ENCODE measurements around the gene PGAP2.
"Not testable (repeated sequence)": the region's sequence is repeated elsewhere in the genome, so short reads cannot be mapped to it uniquely, and the experiment has no call there.

Gene PGAP2

DNA sequence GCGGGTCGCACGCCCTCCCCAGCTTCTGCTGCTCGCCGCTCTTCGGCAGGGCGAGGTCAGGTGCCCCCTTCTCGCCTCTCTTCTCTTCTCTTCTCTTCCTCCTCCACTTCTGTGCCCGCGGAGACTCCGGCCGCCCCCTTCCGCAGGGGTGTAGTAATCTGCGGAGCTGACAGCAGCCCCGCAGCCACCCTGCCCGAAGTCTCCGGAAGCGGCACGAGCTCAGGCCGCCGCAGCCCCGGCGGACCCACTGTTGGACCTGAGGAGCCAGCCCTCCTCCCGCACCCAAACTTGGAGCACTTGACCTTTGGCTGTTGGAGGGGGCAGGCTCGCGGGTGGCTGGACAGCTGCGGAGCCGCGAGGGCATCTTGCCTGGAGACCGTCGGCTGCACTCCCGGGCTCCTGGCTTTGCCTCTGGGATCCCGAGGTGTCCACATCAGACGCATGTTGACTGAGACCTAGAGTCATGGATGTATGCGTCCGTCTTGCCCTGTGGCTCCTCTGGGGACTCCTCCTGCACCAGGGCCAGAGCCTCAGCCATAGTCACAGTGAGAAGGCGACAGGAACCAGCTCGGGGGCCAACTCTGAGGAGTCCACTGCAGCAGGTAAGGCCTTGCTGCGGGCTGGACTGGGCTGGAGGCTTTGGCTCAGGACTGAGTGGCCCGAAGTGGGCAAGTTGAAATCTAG, 47.6 kb downstream of the PGAP2 start:
- DNase-seq (ENCODE audit: low read depth): no peak

DNA sequence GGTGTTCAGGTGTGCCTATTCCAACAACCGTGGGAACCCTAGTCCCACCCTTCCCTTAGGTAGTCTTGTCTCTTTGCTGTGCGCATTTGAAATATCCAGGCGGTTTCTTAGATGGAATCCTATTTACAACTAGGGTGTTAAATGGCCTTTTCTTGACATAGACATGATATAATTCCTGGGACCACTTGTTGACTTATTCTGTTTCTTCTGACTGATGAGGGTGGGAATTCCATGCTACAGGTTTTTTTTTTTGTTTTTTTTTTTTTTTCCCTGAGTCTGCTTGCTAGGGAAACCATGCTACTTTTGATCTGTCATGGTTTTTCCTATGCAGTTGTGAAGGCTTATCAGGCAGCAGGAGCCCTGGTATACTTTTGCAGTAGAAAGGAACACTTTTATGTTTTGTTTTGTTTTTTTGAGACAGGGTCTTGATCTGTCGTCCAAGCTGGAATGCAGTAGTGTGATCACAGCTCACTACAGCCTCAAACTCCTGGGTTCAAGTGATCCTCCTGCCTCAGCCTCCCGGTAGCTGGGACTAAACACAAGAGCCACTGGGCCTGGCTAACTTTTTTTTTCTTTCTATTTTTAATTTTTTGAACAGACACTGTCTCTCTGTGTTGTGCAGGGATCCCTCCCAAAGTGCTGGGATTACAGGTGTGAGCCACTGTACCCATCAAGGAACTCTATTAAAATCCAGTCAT, 48.6 kb downstream of the PGAP2 start:
- no peak for DNase-seq (ENCODE audit: low read depth)

DNA sequence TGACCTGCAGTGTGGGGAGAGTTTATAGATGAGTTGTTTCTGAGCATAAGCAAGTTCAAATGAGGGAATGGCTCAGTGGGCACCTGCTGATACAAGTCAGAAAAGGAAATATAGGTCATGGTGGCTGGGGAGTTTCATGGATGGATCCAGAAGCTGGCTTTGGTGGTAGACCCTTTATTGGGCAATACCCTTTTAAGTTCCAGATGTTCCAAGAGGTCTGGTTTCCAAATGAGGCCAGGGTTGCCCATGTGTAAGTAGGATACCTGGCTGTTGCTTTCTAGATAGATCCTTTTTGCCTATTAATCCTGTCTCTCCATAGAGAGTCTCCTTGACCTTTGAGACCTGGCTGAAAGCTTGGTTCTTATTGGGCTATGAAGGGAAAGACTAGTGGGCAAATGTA, 49.3 kb downstream of the PGAP2 start:
- DNase-seq (ENCODE audit: low read depth): no peak

DNA sequence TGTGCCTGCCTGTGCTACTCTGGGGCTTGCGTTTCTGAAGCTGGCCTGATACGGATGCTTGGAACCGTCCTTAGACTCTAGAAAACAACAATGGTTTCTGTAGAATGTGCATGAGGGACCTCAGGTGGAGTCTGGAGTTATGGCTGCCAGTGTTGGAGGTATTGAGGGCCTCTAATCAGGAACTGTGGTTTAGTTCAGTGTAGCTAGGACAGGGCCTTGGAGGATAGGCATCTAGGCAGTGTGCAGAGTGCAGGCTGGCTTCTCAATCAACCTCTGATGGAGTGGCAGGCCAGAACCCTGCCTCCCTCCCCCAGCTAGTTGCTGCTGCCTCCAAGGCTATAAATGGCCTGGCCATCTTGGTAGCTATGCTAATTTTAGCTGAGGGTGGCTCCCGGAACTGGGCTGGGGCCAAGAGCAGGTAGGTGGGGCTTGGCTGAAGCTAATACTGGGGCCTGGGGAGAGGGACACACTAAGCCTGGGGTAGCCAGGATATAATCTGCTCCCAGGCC, 51.1 kb downstream of the PGAP2 start:
- DNase-seq (ENCODE audit: low read depth): no peak

DNA sequence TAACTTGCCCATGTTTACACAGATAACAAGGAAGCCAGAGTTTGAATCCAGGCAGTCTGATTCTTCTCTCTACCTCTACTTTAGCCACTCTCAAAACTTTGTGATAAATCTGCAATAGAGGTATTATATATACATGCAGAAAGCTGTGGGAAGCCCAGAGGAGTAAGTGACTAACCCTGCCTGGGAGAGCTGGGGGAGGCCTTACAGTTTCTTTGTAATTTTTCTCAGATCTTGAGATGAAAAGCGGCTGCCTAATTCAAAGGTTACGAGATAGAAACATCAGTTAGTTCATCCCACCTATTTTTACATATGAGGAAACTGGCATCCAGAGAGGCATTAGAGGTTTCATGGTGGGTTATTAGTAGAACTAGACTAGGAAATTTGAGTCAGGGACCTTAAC, 52.0 kb downstream of the PGAP2 start:
- no peak for DNase-seq (ENCODE audit: low read depth)

DNA sequence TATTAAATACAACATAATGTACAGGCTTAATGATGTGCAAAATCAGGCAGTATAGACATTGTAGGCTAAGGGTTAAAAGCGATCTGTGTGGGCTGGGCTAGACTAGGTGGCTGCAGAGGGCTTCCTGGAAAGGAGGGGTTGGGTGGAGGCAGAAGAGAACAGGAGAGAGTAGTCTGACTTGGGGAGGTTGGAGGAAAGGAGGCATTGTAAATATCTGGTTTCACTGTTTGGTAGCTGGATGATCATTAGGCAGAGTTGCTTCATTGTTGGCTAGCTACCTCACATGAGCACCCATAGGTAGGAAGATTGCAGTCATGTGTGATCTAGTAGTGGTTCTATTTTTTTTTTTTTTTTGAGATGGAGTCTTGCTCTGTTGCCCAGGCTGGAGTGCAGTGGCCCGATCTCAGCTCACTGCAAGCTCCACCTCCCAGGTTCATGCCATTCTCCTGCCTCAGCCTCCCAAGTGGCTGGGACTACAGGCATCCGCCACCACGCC, 52.6 kb downstream of the PGAP2 start:
- not testable (repeated sequence) for DNase-seq (ENCODE audit: low read depth)

DNA sequence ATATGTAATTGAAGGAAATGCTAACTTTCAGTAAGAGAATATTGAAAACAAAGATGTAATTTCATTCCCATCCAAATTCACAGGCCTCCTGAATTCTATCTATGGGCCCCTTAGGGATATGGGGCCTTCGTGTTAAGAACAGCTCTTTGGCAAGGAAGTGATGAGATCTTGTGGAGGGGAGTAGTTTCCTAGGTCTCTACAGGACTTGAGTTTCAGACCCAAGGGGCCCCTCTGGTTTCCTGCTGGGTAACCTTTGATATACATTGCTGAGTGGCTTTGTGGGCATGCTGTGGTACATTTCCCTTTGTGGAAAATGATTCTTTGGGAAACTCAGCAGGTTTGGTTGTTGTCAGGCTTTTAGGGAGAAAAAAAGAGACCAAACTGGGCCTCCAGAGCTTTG, 53.3 kb downstream of the PGAP2 start:
- DNase-seq (ENCODE audit: low read depth): no peak

DNA sequence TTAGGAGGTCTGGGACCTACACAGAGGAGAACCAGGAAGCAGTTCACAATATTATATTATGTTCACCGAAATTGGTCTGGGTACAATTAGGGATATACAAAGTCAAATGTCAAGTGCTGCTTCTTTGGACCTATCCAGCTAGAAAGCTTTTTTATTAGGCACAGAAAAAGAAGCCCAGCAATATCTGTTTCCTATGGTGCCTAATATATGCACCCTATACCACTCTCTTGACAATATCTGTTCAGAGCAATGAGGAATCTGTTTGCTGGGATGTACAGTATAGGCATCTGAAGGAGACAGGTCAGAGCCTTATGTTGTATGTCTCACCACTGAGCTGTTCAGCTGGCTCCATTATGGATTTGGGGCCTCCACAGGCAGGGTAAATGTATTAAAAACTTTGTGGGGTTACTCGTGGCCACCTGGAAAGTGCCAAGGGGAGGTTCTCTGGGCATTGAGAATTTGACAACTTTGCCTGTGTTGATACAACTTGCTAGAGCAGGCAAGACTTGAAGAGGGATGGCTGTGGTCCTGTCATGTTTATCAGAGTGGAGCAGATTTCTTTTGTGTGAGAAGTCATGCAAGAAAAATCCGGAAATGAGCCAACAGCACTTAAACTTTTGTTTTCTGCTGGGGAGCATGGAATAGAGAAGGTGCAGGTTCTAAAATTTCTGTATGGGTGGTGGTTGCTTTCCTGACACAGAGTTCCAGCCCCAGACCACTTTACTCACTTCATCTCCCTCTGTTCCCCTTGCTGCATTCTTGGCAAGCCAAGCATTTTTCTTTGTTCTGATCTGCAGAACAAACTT, 57.2 kb downstream of the PGAP2 start:
- DNase-seq (ENCODE audit: low read depth): no peak

DNA sequence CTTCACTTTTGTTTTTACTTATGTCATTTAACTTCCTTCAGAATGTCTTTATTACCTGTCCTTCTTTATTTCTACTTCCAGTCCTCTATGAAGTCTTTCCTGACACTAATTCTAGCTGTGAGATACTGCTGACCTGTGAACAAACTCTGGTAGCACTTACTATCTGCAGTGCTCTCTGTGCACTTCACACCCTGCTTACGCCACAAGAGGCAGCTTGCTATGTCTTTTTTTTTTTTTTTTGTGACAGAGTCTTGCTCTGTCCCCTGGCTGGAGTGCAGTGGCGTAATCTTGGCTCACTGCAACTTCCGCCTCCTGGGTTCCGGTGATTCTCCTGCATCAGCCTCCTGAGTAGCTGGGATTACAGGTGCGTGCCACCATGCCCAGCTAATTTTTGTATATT, 57.8 kb downstream of the PGAP2 start:
- no peak for DNase-seq (ENCODE audit: low read depth)

DNA sequence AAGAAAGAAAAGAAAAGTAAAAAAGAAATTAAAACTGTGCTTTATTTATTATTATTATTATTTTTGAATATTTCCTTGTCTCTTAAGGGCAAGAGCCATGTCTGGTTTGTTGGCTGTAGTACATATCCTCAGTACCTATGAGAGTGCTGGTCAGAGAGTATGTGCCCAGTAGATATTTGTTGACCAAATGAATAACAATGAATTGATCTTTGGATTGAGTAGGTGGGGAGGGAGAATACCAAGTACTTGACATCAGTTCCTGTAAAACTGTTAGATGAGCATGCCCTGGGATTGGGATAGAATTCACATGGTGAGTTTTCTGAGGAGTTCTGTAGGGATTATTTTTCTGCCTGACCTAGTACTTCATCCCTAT, 58.5 kb downstream of the PGAP2 start:
- no peak for DNase-seq (ENCODE audit: low read depth)

DNA sequence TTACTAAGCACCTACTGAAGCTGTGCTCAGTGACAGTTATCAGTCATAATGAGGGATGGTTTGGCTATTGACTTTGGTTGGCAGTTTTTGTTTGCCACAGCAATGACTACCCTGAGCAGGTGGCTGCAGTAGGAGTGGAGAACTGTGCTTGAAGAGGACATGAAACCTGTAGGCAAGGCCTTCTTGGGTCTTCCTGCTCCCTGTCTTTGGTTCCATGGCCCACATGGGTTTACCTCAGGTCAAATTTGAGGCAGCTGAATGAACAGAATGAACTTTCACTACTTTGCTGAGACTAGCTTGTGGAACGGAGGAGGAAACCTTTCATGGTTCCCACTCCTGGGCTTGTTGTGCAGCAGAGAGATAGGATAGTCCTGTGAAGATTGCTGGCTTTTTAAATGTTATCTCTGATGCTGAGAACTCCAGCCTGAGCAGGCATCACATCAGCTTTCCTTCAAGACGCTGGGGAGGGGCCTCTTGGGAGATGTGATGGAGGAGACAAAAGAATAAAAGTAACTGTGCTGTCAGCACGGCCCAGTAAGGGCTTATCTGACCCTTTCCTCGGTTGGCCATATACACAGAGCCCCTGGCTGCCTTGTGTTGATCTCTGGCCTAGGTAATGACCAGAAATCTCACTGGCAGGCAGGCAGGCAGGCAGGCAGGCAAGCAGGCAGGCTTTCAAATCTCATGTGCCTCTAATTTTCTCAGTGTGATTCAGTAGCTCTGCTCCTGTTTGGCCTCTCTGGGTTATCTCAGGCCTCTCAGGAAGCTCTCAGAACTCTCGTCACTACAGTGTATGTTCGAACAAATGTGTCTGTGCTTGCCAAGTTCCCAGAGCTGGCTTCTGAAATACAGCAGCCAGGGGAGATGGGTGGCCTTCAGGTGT, 59.1 kb downstream of the PGAP2 start:
- DNase-seq (ENCODE audit: low read depth): no peak

DNA sequence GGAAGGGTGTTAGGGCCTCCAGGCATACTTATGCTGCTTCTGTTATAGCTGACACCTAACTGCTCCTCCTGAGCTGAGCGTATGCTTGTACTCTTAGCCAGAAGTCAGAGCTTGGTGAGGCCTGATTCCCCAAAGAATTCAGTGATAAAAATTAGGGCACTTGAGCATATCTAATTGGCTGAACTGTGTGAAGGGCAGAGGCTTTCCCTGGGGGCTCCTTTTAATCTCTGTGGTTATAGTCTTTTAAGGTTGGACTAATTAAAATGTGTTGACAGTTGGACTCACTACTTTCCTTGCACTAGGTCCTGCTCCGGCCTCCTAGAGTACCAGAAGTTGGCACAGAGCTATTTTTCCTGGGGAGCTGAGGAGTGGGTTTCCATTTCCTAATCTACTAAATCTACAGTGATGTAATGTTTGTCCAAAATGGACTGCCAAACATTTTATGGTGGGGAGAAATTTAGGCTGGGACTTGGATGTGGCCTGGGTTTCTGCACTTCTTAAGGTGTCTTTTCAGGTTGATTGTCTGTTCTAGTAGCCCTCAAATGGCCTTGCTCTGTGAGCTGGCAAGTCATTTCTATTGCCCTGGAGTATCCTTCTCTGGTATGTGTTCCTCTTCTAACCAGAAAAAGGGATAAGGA, 65.5 kb downstream of the PGAP2 start:
- no peak for DNase-seq (ENCODE audit: low read depth)
